Tibial artery (tissue), 4 donors: ENCODE data around the gene NRF1.

Source experiments
- DNase-seq, 2 donors: peaks; one replicate each; pipeline ENCODE4 v3.0.0-alpha.2; 2019
- H3K27ac ChIP-seq, 2 donors: fragments of 200-600 bp; sonication (generic) in 1 of 2; 1 replicate in 1 of 2; 2 replicates in 1 of 2; pipeline ENCODE4 v1.5.1; 2018 to 2019; ENCODE audit warnings: mild to moderate bottlenecking in 1 of 2
- H3K27me3 ChIP-seq, 2 donors: fragments of 200-600 bp; sonication (generic) in 1 of 2; one replicate each; pipeline versions ENCODE4 v1.5.1 to v1.6.0; 2016 to 2019
- H3K36me3 ChIP-seq, 3 donors: fragments of 200-600 bp; sonication (generic) in 2 of 3; one replicate each; pipeline ENCODE4 v1.5.1; 2016 to 2019; ENCODE audit warnings: mild to moderate bottlenecking in 2 of 3
- H3K4me1 ChIP-seq, 4 donors: fragments of 200-600 bp; sonication (generic) in 2 of 4; 1 replicate in 3 of 4; 2 replicates in 1 of 4; pipeline ENCODE4 v1.5.1; 2016 to 2019
- H3K4me3 ChIP-seq, 2 donors: fragments of 200-600 bp; sonication (generic) in 1 of 2; 1 replicate in 1 of 2; 2 replicates in 1 of 2; pipeline ENCODE4 v1.5.1; 2018 to 2019; ENCODE audit warnings: mild to moderate bottlenecking in 2 of 2
- H3K9me3 ChIP-seq, 3 donors: fragments of 200-600 bp; sonication (generic) in 1 of 3; one replicate each; pipeline ENCODE4 v1.5.1; 2016 to 2019
- CTCF ChIP-seq, 2 experiments: fragments of 200-600 bp in 1 of 2; fragments of 450-650 bp in 1 of 2; IDR thresholded peaks; one replicate each; pipeline ENCODE4 v1.5.1; 2017 to 2019; ENCODE audit warnings: antibody characterized with exemption in 2 of 2, mild to moderate bottlenecking in 1 of 2, moderate library complexity in 1 of 2
- intact Hi-C: fragments of 100-400 bp; cut with DNase I; formaldehyde crosslinking; loops from one replicate; pipeline ENCODE4 v1.15.0; 2023; ENCODE audit warnings: low total_unique reads

NRF1 gene

GRCh38 chr7:129801882-129802281 lies 190.4 kb downstream of the NRF1 start:
- peaks cover 0 to 31% of the 10 kb centered on the region in 2 donors for H3K27me3 ChIP-seq
- H3K4me1 ChIP-seq: no peaks in the 10 kb centered on the region
- DNase-seq: no peak
- H3K36me3 ChIP-seq: no peaks in the 10 kb centered on the region
- no peak overlapping the region for H3K4me3 ChIP-seq
- H3K9me3 ChIP-seq: no peaks in the 10 kb centered on the region
- no peak overlapping the region for H3K27ac ChIP-seq
- no peak for TF ChIP-seq CTCF (IDR thresholded peaks at IDR 0.05)
- intact Hi-C loops: no loop called here

DNA sequence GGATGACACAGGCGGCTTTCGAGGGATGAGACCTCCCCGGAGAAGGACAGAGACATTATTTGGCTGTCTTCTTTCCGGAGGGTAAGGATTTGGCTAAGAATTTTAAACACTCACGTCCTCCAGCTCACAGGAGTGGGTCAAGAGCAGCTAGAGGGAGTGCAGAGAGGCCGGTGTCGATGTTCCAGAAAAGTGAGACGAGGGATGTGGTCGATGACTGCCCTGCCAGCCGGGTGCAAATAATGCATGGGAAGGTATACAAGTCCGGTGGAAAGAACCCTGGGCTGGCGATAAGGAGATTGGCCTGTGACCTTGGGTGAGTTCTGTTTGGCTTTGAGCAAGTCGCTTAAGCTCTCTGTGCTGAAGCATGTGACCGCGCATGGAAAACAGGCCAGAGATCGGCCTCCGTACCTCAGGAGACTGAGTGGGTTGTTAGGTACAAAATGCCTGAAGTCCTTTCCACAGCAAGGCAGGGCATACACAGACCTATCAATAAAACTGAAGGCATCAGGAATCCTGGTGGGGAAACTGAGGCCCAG lies 192.1 kb downstream of the NRF1 start:
- peaks cover 0 to 24% of the 10 kb centered on the region in 2 donors for H3K27me3 ChIP-seq
- DNase-seq: no peak
- no peaks in the 10 kb centered on the region for H3K4me1 ChIP-seq
- H3K27ac ChIP-seq: no peak overlapping the region
- no peak for TF ChIP-seq CTCF (IDR thresholded peaks at IDR 0.05)
- no peaks in the 10 kb centered on the region for H3K36me3 ChIP-seq
- no peak overlapping the region for H3K4me3 ChIP-seq
- no peaks in the 10 kb centered on the region for H3K9me3 ChIP-seq
- intact Hi-C loops: no loop called here

GRCh38 chr7:129804111-129804889 lies 192.8 kb downstream of the NRF1 start:
- Histone ChIP-seq H3K4me1 (no peaks in the 10 kb centered on the region), H3K9me3 (no peaks in the 10 kb centered on the region), H3K36me3 (no peaks in the 10 kb centered on the region), H3K4me3 (no peak overlapping the region), H3K27ac (no peak overlapping the region), H3K27me3 (peaks cover 0 to 18% of the 10 kb centered on the region in 2 donors)
- no peak for TF ChIP-seq CTCF (IDR thresholded peaks at IDR 0.05)
- intact Hi-C loops: no loop called here
- DNase-seq: no peak

GRCh38 chr7:129804890-129805719 lies 193.6 kb downstream of the NRF1 start:
- Histone ChIP-seq H3K4me3 (no peak overlapping the region), H3K36me3 (no peaks in the 10 kb centered on the region), H3K27me3 (peaks cover 0 to 9% of the 10 kb centered on the region in 2 donors), H3K27ac (no peak overlapping the region), H3K9me3 (no peaks in the 10 kb centered on the region), H3K4me1 (no peaks in the 10 kb centered on the region)
- TF ChIP-seq CTCF (IDR thresholded peaks at IDR 0.05): no peak
- DNase-seq: no peak
- intact Hi-C loops: no loop called here
